Measurements from ENCODE around the gene MARS1. TPM values are rescaled to one million over a fixed set of nuclear protein-coding genes. Genes with fewer than 3 reads are reported as not detected.
"Not testable (repeated sequence)": the region's sequence is repeated elsewhere in the genome, so short reads cannot be mapped to it uniquely, and the experiment has no call there.

Gene MARS1
- total RNA-seq, 1 donor from 2014 or later, result 72.9 TPM

- no peak for DNase-seq (ENCODE audit: low read depth in 2 of 2)
Observed at GRCh38 chr12:57549203-57549908, 61.5 kb downstream of the MARS1 start.

DNA sequence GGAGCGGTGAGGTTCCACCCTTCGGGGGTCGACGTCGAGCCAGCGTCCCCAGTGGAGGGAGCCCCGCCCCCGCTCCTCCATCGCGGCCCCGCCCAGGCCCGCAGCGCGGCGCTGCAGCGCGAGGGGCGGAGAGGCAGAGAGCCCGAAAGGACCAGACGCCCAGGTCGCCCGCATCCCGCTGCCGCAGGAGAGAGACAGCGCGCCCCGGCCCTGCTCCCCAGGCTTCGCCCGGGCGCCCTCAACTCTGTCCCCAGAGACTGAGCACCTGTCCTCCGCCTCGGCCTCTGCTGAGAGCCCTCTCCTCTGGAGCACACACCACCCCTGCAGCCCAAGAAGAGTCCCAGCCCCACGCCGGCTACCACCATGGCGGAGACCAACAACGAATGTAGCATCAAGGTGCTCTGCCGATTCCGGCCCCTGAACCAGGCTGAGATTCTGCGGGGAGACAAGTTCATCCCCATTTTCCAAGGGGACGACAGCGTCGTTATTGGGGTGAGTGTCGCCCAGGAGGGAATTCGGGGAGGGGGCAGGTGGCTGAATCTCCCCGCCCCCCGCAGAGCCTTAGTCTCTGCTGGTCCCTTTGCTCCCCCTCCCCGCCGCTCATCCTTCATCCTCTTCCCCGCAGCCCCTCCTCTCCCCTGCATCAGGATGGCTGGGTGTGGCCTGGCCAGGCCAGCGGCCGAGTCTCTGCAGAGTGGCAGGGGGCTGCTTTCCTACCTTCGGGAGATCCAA lies 62.2 kb downstream of the MARS1 start, which contains the start of gene KIF5A:
TSS of gene KIF5A (plus strand) at position 136 of the 732 bp plus-strand sequence. CDS start at position 364, 228 bp downstream.
- no peak for DNase-seq (ENCODE audit: low read depth in 2 of 2)

DNA sequence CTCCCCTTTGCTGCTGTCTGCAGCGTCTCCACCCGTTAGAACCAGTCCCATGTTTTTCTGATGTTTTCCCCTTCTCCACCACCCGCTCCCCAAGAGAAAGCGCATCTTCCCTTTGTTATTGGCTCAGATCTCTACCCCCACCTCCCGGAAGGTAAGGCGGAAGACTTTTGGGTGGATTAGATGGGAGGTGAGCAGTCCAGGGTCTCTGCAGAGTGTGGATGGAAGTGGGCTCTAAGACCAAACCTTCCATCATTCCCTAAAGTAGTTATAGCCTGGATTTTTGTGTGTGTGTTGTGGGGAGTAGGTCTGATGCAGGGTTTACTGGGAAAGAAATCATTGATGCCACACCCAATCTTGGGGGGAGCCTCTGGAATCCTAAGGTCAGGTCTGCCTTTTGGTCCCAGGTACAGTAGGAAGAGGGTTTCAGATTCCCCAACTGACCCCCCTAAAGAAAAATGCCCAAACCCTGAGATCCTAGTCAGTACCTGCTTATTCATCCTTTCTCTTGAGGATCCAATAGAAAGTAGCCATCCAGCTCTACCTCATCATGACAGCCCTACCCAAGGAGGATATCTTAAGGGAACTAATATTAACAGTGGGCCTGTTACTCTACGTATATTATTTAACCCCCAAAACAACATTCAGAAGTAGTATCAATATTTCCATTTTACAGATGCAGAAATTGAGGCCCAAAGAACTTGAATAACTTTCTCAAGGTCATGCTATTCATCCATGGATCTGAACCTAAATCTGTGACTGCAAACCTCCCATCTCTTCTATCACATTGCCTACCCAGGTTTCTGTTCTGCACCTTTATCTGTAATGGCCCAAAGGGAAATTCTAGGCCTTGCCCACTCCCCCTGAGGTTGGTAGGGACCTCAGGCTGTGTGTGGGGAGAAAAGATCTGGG lies 63.0 kb downstream of the MARS1 start:
- no peak for DNase-seq (ENCODE audit: low read depth in 2 of 2)

DNA sequence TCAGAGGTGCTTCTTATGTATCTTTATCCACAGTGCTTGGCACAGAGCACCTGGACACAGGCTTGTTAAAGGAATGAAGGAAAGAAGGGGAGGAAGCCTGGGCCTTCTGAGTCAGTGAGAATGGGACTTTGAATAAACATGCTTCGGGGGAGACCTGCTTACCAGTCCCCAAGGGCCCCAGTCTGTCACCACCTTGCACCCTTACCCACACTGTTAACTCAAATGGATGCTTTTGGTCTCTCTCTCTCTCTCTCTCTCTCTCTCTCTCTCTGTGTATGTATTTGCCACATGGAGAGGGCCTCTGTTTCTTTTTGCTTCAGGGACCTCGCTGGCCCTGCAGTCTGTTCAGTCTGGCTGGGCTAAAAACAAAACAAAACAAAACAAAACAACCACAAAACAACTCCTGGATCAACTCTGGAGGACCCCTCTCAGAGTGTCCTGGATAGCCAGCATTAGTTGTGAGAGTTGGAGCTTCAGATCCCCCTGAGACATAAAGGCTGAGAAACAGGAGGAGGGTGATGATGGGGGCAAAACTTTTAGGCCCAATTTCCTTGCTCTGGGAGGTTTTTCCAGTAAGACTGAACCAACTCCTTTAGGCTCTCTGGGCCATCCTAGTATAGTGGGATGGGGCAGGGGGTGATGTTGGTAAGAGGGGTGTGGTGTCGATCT lies 63.9 kb downstream of the MARS1 start:
- DNase-seq (ENCODE audit: low read depth in 2 of 2), result no peak

- no peak for DNase-seq (ENCODE audit: low read depth in 2 of 2)
Observed at GRCh38 chr12:57552306-57552651, 64.4 kb downstream of the MARS1 start.

GRCh38 chr12:57552835-57553313 lies 65.0 kb downstream of the MARS1 start:
- no peak for DNase-seq (ENCODE audit: low read depth in 2 of 2)

GRCh38 chr12:57553343-57554202 lies 65.7 kb downstream of the MARS1 start:
- no peak for DNase-seq (ENCODE audit: low read depth in 2 of 2)

DNA sequence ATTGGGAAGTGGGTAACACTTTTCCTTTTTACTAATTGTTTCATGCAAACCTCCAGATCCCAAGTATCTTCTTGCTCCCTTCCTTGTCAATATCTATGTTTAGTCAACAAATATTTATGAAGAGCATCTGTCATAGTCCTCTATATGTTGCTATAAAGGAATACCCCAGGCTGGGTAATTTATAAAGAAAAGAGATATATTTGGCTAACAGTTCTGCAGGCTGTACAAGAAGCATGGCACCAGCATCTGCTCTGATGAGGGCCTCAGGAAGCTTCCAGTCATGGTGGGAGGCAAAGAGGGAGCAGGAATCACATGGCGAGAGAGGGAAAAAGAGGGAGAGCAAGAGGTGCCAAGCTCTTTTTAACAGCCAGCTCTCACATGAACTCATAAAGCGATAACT lies 66.6 kb downstream of the MARS1 start:
- DNase-seq (ENCODE audit: low read depth in 2 of 2), result no peak

DNA sequence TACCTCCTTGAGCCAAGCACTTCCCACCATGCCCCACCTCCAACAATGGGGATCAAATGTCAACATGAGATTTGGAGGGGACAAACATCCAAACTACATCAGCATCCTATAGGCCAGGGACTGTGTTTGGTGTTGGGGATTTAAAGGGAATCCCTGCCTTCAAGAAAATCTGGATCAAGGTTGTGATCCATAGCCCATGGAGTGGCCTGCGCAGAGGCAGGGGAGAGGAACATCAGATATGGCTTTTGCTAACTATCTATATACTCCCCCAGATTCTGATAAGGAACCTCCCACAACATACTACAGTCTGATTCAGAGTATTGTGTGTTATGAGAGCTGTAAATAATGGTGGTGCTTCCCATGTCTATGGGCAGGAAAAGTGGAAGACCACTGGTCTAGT lies 67.0 kb downstream of the MARS1 start:
- DNase-seq (ENCODE audit: low read depth in 2 of 2), result no peak

GRCh38 chr12:57558864-57559263 lies 71.0 kb downstream of the MARS1 start:
- no peak for DNase-seq (ENCODE audit: low read depth in 2 of 2)

DNA sequence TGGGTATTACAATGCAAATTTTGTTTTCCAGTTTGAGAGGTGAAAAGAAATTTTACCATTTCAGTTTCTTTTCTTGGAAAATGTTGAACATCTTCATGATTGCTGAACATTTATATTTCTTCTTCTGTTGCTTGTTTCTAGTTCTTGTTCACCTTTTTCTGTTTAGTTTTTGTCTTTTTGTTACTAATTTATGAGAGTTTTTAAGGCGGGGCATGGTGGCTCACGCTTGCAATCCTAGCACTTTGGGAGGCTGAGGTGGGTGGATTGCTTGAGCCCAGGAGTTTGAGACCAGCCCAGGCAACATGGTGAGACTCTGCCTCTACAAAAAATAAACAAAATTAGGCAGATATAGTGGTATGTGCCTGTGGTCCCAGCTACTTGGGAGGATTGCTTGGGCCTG lies 72.6 kb downstream of the MARS1 start:
- DNase-seq (ENCODE audit: low read depth in 2 of 2), result no peak

- DNase-seq (ENCODE audit: low read depth in 2 of 2), result not testable (repeated sequence)
Observed at GRCh38 chr12:57561117-57561516, 73.2 kb downstream of the MARS1 start.

DNA sequence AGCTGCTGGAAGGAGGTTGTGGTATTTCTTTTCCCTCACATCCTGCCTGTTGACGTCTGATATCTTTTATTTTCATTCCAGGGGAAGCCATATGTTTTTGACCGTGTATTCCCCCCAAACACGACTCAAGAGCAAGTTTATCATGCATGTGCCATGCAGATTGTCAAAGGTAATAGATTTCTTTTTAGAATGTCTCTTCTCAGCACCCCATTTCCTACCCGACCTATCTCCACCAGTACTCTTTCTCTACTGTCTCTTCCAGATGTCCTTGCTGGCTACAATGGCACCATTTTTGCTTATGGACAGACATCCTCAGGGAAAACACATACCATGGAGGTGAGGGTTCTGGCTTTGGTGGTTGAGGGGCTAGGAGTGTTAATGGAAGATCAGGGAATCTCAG lies 75.5 kb downstream of the MARS1 start:
- DNase-seq (ENCODE audit: low read depth in 2 of 2), result no peak

DNA sequence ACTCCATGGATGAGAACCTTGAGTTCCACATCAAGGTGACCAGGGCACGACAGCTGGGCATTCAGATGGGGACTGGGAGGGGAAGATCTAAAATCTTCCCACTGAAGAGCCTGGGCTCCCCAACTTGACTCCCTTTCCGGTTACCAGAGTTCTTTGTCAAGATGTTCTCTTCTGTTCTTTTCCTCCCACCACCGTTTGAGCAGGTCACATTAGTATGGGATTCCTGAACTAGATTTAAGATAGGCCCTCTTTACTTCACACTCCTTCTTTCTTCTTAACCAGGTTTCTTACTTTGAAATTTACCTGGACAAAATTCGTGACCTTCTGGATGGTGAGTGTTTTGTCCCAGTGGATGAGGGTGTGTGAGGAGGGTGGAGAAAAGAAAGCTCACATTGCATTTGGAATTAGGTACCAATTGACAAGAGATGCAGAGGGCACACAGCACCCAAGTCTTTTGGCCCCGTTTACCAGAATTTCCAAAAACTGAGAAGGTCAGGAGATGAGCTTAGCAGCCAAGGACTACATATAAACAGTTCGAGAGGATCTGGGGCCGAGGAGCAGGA lies 76.4 kb downstream of the MARS1 start:
- no peak for DNase-seq (ENCODE audit: low read depth in 2 of 2)

Other genes starting within 250 kb of the MARS1 start
- 0.13 TPM in 2 replicates for gene STAC3, start 236.9 kb upstream of the MARS1 start, total RNA-seq
- 3.1 and 9.1 TPM in 2 replicates for gene R3HDM2, start 57.0 kb upstream of the MARS1 start, total RNA-seq
- gene INHBC, start 53.3 kb upstream of the MARS1 start, total RNA-seq, result not detected in 2 replicates
- gene INHBE, start 32.8 kb upstream of the MARS1 start, total RNA-seq, result not detected in 2 replicates
- gene GLI1, start 28.3 kb upstream of the MARS1 start, total RNA-seq, result under 0.01 TPM in 1 of 2 replicates, not detected in the other
- 0.13 TPM in 1 of 2 replicates, not detected in the other for gene ARHGAP9, start 8.2 kb upstream of the MARS1 start, total RNA-seq
- gene DDIT3, start 32.4 kb downstream of the MARS1 start, total RNA-seq, result 6.2 and 10.1 TPM in 2 replicates
- 5.9 and 8.6 TPM in 2 replicates for gene MBD6, start 34.8 kb downstream of the MARS1 start, total RNA-seq
- 75.1 and 102 TPM in 2 replicates for gene DCTN2, start 59.1 kb downstream of the MARS1 start, total RNA-seq
- under 0.01 TPM in 2 replicates for gene KIF5A, start 62.0 kb downstream of the MARS1 start, total RNA-seq
- gene PIP4K2C, start 103.1 kb downstream of the MARS1 start, total RNA-seq, result 10.9 and 15.2 TPM in 2 replicates
- 1.0 and 4.4 TPM in 2 replicates for gene DTX3, start 116.8 kb downstream of the MARS1 start, total RNA-seq
- gene ARHGEF25, start 123.4 kb downstream of the MARS1 start, total RNA-seq, result 0.77 and 1.6 TPM in 2 replicates
- gene B4GALNT1, start 145.1 kb downstream of the MARS1 start, total RNA-seq, result 0.13 TPM in 2 replicates
- gene OS9, start 206.1 kb downstream of the MARS1 start, total RNA-seq, result 141 and 188 TPM in 2 replicates

All from dermis microvascular lymphatic vessel endothelial cell (primary cell).